Peyer's patch (tissue), 4 donors: ENCODE measurements around the gene F5. TPM values are rescaled to one million over a fixed set of nuclear protein-coding genes. Genes with fewer than 3 reads are reported as not detected.

ENCODE experiments used
- DNase-seq, 3 donors: peaks; one replicate each; pipeline ENCODE4 v3.0.0-alpha.2; 2017 to 2019
- H3K27ac ChIP-seq, 4 donors: fragments of 200-600 bp; sonication (generic); one replicate each; pipeline ENCODE4 v1.5.1; 2016 to 2019
- H3K27me3 ChIP-seq, 2 donors: fragments of 200-600 bp; sonication (generic); one replicate each; pipeline ENCODE4 v1.5.1; 2019
- H3K36me3 ChIP-seq, 3 donors: fragments of 200-600 bp; sonication (generic); one replicate each; pipeline ENCODE4 v1.5.1; 2016 to 2019
- H3K4me1 ChIP-seq, 4 donors: fragments of 200-600 bp; sonication (generic); one replicate each; pipeline ENCODE4 v1.5.1; 2016 to 2019
- H3K4me3 ChIP-seq, 4 donors: fragments of 200-600 bp; sonication (generic); 1 replicate in 3 of 4; 2 replicates in 1 of 4; pipeline ENCODE4 v1.5.1; 2016 to 2019; ENCODE audit warnings: mild to moderate bottlenecking in 1 of 4
- H3K9me3 ChIP-seq, 4 donors: fragments of 200-600 bp; sonication (generic); one replicate each; pipeline ENCODE4 v1.5.1; 2016 to 2019; ENCODE audit warnings: mild to moderate bottlenecking in 1 of 4
- POLR2A ChIP-seq, 2 donors: fragments of 450-650 bp; IDR thresholded peaks; one replicate each; pipeline ENCODE4 v1.5.1; 2017; ENCODE audit warnings: antibody characterized with exemption in 2 of 2, mild to moderate bottlenecking in 2 of 2, moderate library complexity in 2 of 2
- total RNA-seq, 4 donors: library from RNA; depleted of rRNA; stranded (reverse); fragments of >200 nt; gene quantifications; one replicate each; pipeline ENCODE4 v1.1.0, GENCODE V29; 2016
- TF ChIP-seq, protein P1 (sequence below), 6 experiments: fragments of 450-650 bp in 4 of 6; fragments of 200-600 bp in 2 of 6; sonication (generic) in 1 of 6; IDR thresholded peaks; one replicate each; pipeline ENCODE4 v1.5.1; 2017 to 2019; ENCODE audit warnings: antibody characterized with exemption in 6 of 6, mild to moderate bottlenecking in 3 of 6, moderate library complexity in 1 of 6

Gene F5
- total RNA-seq, 4 donors from 2014 or later = 0.18 to 0.80 (median 0.28) TPM; not detected in 1

DNA sequence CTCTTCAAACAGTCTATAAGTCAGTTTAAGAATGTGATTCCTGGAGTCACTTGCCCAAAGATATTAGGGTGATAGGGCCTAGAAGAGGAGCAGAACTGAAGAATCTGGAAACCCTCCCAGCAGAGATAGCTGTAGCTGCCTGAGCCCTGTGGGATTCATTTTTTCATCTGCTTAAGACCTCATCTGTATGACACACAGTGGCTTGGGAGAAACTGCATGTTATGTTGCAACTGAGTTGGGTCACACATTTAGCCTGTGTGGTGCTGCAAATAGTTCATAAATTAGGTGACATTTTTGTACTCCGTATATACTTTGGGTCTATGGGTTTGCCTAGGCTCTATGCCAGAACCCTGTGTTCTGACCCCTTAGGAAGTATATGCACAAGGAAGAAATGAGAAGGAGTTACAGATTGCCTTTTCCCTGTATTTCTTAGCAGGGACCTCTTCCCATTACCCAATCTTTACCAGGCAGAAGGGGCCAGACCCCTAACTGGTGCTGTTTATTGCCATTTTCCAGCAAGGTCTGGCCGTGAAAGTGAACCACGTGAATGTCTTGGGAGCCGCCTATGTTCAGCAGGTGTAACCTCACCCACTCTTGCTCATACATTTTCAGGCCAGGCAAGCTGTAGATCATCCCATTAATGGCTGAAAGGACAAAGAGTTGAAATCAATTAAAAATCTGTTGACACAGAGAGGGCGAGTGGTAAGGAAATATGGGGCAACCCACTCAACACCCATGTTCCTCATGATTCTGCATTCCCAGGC is 58.6 kb downstream of the F5 start:
- DNase-seq = peak in 1 of 3 donors; percentile 50
- H3K4me1 ChIP-seq = peaks cover 0 to 15% (median 1%) of the 10 kb centered on the region in 4 donors
- H3K9me3 ChIP-seq = no peaks in the 10 kb centered on the region
- TF ChIP-seq, protein P1, sequence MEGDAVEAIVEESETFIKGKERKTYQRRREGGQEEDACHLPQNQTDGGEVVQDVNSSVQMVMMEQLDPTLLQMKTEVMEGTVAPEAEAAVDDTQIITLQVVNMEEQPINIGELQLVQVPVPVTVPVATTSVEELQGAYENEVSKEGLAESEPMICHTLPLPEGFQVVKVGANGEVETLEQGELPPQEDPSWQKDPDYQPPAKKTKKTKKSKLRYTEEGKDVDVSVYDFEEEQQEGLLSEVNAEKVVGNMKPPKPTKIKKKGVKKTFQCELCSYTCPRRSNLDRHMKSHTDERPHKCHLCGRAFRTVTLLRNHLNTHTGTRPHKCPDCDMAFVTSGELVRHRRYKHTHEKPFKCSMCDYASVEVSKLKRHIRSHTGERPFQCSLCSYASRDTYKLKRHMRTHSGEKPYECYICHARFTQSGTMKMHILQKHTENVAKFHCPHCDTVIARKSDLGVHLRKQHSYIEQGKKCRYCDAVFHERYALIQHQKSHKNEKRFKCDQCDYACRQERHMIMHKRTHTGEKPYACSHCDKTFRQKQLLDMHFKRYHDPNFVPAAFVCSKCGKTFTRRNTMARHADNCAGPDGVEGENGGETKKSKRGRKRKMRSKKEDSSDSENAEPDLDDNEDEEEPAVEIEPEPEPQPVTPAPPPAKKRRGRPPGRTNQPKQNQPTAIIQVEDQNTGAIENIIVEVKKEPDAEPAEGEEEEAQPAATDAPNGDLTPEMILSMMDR (IDR thresholded peaks at IDR 0.05) = peak in 3 of 6 experiments; percentile 17 to 26 (median 19)
- no peak for TF ChIP-seq POLR2A (IDR thresholded peaks at IDR 0.05)
- peak overlapping the region in 1 of 4 donors; percentile 77 for H3K27ac ChIP-seq
- H3K4me3 ChIP-seq = no peak overlapping the region
- H3K27me3 ChIP-seq = no peaks in the 10 kb centered on the region
- no peaks in the 10 kb centered on the region for H3K36me3 ChIP-seq

DNA sequence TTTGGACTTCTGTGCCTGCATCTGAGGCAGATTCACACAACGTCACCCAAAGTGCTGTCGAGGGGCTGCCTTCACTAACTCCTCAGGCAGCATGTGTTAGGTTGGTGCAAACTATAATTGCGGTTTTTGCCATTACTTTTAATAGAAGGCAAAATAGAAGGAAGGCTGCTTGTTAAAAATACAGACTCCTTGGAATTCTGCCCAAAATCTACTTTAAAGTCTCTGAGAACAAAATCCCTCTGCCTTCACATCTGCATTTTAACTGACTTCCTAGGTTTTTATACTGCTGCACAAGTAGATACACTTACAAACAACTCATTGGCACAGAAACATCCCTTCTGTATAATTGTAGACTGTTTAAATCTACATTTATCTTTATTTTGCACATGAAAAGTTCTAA is 59.3 kb downstream of the F5 start:
- Histone ChIP-seq H3K27me3 (no peaks in the 10 kb centered on the region), H3K4me1 (peaks cover 0 to 15% (median 1%) of the 10 kb centered on the region in 4 donors), H3K27ac (no peak overlapping the region), H3K4me3 (no peak overlapping the region), H3K9me3 (no peaks in the 10 kb centered on the region), H3K36me3 (no peaks in the 10 kb centered on the region)
- TF ChIP-seq, protein P1 (IDR thresholded peaks at IDR 0.05) = no peak
- no peak for TF ChIP-seq POLR2A (IDR thresholded peaks at IDR 0.05)
- DNase-seq = no peak

DNA sequence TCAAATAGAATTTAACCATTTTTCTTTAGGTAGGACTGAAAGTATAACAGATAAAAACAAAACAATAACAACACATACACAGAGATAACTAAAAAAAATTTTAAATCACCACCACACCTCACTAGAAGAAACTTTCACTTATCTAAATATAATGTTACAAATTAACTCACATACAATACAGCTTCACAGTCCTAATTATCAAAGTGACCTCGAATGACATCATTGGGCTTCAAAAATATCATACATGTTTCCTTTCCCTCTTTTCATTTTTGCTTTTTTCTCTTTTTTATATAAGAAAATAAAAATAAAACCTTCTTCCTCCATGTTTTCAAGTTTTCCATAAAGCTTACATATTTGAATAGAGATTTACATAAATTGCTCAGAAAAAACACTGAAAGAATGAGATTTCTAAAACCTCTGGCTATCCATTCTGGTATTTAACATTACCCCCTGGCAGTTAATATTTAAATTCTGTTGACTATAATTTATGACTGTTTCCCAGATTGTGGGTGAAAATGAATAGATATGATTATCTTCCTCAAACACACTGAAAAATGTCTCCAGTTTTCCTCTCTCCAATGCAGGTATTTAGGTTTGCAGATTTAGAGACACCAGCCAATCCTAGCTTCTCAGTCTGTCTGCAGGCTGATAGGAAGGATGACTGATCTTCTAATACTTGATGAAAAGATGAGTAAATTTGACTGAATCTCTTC is 60.0 kb downstream of the F5 start:
- Histone ChIP-seq H3K27me3 (no peaks in the 10 kb centered on the region), H3K36me3 (no peaks in the 10 kb centered on the region), H3K27ac (no peak overlapping the region), H3K4me1 (peaks cover 0 to 15% (median 1%) of the 10 kb centered on the region in 4 donors), H3K4me3 (no peak overlapping the region), H3K9me3 (no peaks in the 10 kb centered on the region)
- no peak for TF ChIP-seq POLR2A (IDR thresholded peaks at IDR 0.05)
- TF ChIP-seq, protein P1 (IDR thresholded peaks at IDR 0.05) = no peak
- no peak for DNase-seq

DNA sequence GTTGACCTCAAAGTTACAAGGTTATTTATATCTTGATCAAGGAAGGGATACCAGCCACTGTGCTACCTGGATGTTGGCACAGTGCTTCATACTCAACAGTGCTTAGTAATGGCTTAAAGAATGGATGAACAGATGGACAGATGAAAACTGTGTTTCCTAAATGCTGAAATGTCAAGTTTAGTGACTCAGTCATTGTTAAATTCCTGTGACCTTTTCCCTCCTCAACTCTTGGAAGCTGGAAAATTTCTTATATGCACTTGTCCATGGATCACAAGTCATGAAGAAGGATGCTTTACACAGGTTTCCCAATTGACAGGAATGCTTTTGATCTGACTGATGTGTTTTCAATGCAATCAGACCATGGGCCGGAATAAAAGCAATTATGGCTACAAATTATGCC is 60.9 kb downstream of the F5 start:
- no peaks in the 10 kb centered on the region for H3K27me3 ChIP-seq
- H3K4me3 ChIP-seq = no peak overlapping the region
- no peaks in the 10 kb centered on the region for H3K36me3 ChIP-seq
- no peak overlapping the region for H3K27ac ChIP-seq
- DNase-seq = no peak
- H3K4me1 ChIP-seq = peaks cover 0 to 15% (median 1%) of the 10 kb centered on the region in 4 donors
- TF ChIP-seq, protein P1 (IDR thresholded peaks at IDR 0.05) = no peak
- no peak for TF ChIP-seq POLR2A (IDR thresholded peaks at IDR 0.05)
- H3K9me3 ChIP-seq = no peaks in the 10 kb centered on the region

DNA sequence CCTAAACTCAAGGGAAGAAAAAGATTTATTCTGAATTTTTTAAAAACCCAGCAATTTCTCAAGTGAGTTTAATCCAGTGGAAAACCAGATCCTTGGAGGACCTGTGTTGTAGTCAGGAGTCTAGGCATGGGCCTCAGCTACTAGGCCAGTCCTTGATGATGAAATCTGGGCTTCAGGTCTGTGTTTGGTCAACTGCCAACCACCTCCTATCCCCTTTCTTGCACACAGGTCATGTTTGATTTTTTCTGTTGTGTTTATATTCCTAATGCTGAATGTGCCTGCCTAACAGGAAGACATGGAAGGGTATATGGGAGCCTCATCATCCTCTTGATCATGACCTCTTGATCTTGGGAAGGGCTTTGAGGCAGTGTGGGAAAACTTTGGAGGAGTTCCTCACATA is 62.4 kb downstream of the F5 start:
- no peak overlapping the region for H3K27ac ChIP-seq
- DNase-seq = no peak
- TF ChIP-seq POLR2A (IDR thresholded peaks at IDR 0.05) = no peak
- TF ChIP-seq, protein P1 (IDR thresholded peaks at IDR 0.05) = no peak
- peaks cover 0 to 15% (median 1%) of the 10 kb centered on the region in 4 donors for H3K4me1 ChIP-seq
- no peak overlapping the region for H3K4me3 ChIP-seq
- no peaks in the 10 kb centered on the region for H3K27me3 ChIP-seq
- no peaks in the 10 kb centered on the region for H3K36me3 ChIP-seq
- no peaks in the 10 kb centered on the region for H3K9me3 ChIP-seq
